Adrenal gland (tissue), 12 donors: ENCODE measurements around the gene DNAJB8. TPM values are rescaled to one million over a fixed set of nuclear protein-coding genes. Genes with fewer than 3 reads are reported as not detected.

Experiments used
- DNase-seq, 7 donors: peaks; one replicate each; pipeline ENCODE4 v3.0.0-alpha.2; 2019 to 2020
- H3K27ac ChIP-seq, 5 donors: fragments of 200-600 bp; sonication (generic) in 4 of 5; 1 replicate in 3 of 5; 2 replicates in 2 of 5; pipeline versions ENCODE4 v1.5.1 to v1.8.0; 2016 to 2020; ENCODE audit warnings: mild to moderate bottlenecking in 1 of 5
- H3K27me3 ChIP-seq: fragments of 200-600 bp; 2 replicates; pipeline ENCODE4 v1.8.0; 2021
- H3K36me3 ChIP-seq, 2 donors: fragments of 200-600 bp; replicated peaks in 1 of 2; 1 replicate in 1 of 2; 2 replicates in 1 of 2; pipeline versions ENCODE4 v1.5.1 to v1.8.0; 2018 to 2022
- H3K4me1 ChIP-seq, 2 donors: fragments of 200-600 bp; replicated peaks in 1 of 2; 1 replicate in 1 of 2; 2 replicates in 1 of 2; pipeline versions ENCODE4 v1.5.1 to v1.8.0; 2018 to 2021
- H3K4me3 ChIP-seq, 4 donors: fragments of 200-600 bp; sonication (generic) in 3 of 4; one replicate each; pipeline ENCODE4 v1.5.1; 2016 to 2018
- H3K9me3 ChIP-seq, 3 donors: fragments of 200-600 bp; sonication (generic) in 1 of 3; replicated peaks in 1 of 3; 1 replicate in 2 of 3; 2 replicates in 1 of 3; pipeline versions ENCODE4 v1.5.1 to v1.8.0; 2016 to 2021
- POLR2A ChIP-seq, 2 donors: fragments of 450-650 bp; IDR thresholded peaks; one replicate each; pipeline ENCODE4 v1.6.1; 2017; ENCODE audit warnings: antibody characterized with exemption in 2 of 2, mild to moderate bottlenecking in 2 of 2, moderate library complexity in 1 of 2
- WGBS, 4 donors: extraction: QIAGEN DNeasy Blood & Tissue Kit in 2 of 4; methylation state at CpG; one replicate each; pipeline versions ENCODE4 v1.1.5 to v1.1.7; 2013 to 2017; 5-methylcytosine and 5-hydroxymethylcytosine counted together
- intact Hi-C, 2 donors: fragments of 100-400 bp; cut with DNase I; formaldehyde crosslinking; loops; one replicate each; pipeline versions ENCODE4 v1.14.1 to v1.15.0; 2022 to 2023
- polyA plus RNA-seq, 3 donors: library from polyadenylated mRNA; stranded (reverse); fragments of 200-250 nt in 2 of 3; fragments of 350-450 nt in 1 of 3; fragmentation: Illumina TruSeq in 1 of 3; extraction: RNeasy Lipid Tissue Mini Kit (QIAGEN cat#74804) in 1 of 3; gene quantifications; one replicate each; pipeline ENCODE4 v1.2.3, GENCODE V29; 2013 to 2014
- total RNA-seq, 9 donors: library from RNA; depleted of rRNA in 4 of 9; stranded (reverse); fragments of >200 nt in 4 of 9; fragments of 120-200 nt in 1 of 9; fragmentation: NEBNext Ultra II Directional in 1 of 9; extraction: Animal tissue kit (Norgen Biotek cat#: 25700) in 1 of 9; gene quantifications; one replicate each; pipeline versions ENCODE4 v1.1.0 to v1.2.4, GENCODE V29; 2013 to 2023
- TF ChIP-seq, protein P1 (sequence below), 6 experiments: fragments of 450-650 bp in 4 of 6; fragments of 200-600 bp in 2 of 6; sonication (generic) in 1 of 6; IDR thresholded peaks; 1 replicate in 5 of 6; 2 replicates in 1 of 6; pipeline versions ENCODE4 v1.5.1 to v1.8.0; 2016 to 2021; ENCODE audit warnings: antibody characterized with exemption in 6 of 6, mild to moderate bottlenecking in 2 of 6, moderate library complexity in 1 of 6
- donor health status: healthy with polysubstance abuse.
- donor health status: Bipolar disorder and iron deficiency.
- donor health status: DM: yes; HTN: yes; CAD: no.
- donor health status: DM: no; HTN: no; CAD: no.
- donor health status: DM: no; HTN: no; CAD: no.
- donor health status: DM: yes; HTN: yes; CAD: no.

DNAJB8 gene
- total and polyA plus RNA-seq, 12 donors: not detected

- H3K4me1 ChIP-seq: peaks cover 0 to 12% of the 10 kb centered on the region in 2 donors
- peak in 3 of 7 donors; percentile 5 to 50 (median 17) for DNase-seq
- H3K9me3 ChIP-seq: no peaks in the 10 kb centered on the region
- 24 to 32% (median 29%) methylated on average over 5 of the region's 5 CpGs for WGBS, 4 donors
- intact Hi-C loops: loop anchor here (5.0 to 10.0 kb wide), 4 partner anchors 71 to 326 kb away; no protein-coding TSS in a partner anchor
- no peak overlapping the region for H3K27ac ChIP-seq
- peaks cover 32% of the 10 kb centered on the region for H3K27me3 ChIP-seq
- TF ChIP-seq, protein P1, sequence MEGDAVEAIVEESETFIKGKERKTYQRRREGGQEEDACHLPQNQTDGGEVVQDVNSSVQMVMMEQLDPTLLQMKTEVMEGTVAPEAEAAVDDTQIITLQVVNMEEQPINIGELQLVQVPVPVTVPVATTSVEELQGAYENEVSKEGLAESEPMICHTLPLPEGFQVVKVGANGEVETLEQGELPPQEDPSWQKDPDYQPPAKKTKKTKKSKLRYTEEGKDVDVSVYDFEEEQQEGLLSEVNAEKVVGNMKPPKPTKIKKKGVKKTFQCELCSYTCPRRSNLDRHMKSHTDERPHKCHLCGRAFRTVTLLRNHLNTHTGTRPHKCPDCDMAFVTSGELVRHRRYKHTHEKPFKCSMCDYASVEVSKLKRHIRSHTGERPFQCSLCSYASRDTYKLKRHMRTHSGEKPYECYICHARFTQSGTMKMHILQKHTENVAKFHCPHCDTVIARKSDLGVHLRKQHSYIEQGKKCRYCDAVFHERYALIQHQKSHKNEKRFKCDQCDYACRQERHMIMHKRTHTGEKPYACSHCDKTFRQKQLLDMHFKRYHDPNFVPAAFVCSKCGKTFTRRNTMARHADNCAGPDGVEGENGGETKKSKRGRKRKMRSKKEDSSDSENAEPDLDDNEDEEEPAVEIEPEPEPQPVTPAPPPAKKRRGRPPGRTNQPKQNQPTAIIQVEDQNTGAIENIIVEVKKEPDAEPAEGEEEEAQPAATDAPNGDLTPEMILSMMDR (IDR thresholded peaks at IDR 0.05): peak in 3 of 6 experiments; percentile 9 to 58 (median 37)
- TF ChIP-seq POLR2A (IDR thresholded peaks at IDR 0.05): no peak
- no peaks in the 10 kb centered on the region for H3K36me3 ChIP-seq
- H3K4me3 ChIP-seq: peak overlapping the region in 1 of 4 donors; percentile 90
Observed at GRCh38 chr3:128498127-128498626, 31.5 kb upstream of the DNAJB8 start.

DNA sequence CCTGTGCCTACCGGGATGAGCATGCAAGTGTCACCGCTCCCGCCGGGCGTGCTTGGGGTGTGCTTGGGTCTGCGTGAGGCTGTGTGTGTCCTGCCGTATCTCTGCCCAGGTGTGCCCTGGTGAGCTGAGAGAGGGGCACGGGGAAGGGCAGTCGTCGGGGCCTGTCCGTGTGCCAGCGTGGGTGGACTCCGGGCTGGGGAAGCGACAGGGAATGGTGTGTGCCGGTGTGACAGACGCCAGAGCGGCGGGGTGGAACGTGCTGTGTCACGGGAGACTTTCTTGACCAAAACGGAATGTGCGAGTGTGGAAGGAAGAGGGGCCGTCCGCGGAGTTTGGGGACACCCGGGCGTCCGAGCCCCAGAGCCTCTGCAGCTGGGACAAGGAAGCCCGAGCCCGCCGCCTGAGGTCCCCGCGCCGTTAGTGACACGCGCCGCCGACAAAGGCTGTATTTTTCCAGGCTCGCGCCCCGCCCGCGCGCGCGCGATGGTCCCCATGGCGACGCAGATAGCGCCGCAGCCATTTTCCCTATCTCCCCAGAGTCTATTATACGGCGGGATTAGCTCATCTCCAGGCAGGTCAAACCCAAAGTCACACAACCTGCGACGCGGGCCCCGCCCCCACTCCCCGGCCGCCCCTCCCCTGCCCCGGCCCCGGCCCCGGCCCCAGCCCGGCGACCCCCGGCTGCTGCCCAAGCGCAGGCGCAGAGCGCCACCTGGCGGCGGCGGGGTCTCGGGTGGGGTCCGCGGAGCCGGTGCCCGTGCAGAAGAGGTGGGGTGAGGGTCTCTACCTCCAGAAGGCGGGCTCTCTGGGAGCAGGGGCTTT lies 30.8 kb upstream of the DNAJB8 start:
- 0 to 4% (median 3%) methylated on average over 6 to 77 of the region's 77 CpGs for WGBS, 4 donors
- Histone ChIP-seq H3K4me3 (peak overlapping the region in 1 of 4 donors; percentile 90), H3K27me3 (peaks cover 39% of the 10 kb centered on the region), H3K36me3 (no peaks in the 10 kb centered on the region), H3K9me3 (no peaks in the 10 kb centered on the region), H3K27ac (peak overlapping the region in 1 of 5 donors; percentile 34), H3K4me1 (peaks cover 0 to 12% of the 10 kb centered on the region in 2 donors)
- TF ChIP-seq, protein P1 (IDR thresholded peaks at IDR 0.05): peak in 4 of 6 experiments; percentile 19 to 82 (median 58)
- no peak for TF ChIP-seq POLR2A (IDR thresholded peaks at IDR 0.05)
- DNase-seq: peak; percentile 46 to 90 (median 74)
- intact Hi-C loops: loop anchor here (5.0 to 10.0 kb wide), 4 partner anchors 70 to 325 kb away; no protein-coding TSS in a partner anchor

DNA sequence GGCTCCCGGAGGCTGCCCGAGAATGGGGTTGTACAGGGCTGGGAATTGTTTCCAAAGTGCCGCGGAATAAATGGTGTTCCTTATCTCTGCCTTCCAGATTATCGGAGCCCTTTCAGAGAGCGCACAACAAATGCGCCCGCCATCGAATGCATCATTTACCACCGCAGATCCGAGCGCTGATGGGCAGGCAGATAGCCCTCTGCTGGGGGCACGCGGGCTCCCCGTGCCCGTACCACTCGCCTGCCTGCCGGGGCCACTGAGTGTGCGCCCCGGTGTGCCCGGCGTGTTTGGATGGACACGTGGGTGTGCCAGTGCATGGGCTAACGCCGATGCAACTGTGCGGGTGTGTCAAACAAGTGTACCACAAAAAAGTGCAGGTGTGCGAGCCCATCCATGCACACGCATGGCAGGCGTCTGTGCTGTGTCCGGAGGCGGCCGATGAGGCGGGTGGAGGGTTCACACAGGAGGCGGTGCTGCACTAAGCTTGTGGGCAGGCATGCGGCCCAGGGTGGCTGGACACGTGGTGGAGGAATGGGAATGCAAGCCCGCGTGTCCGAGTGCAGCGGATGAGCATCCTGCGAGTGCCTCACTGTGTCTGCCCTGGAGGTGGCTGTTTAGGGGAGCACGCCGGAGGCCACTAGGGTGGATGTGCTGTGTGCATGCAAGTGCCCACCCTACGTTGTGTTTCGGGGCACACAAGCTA lies 30.1 kb upstream of the DNAJB8 start:
- intact Hi-C loops: loop anchor here (5.0 to 10.0 kb wide), 4 partner anchors 69 to 324 kb away; no protein-coding TSS in a partner anchor
- Histone ChIP-seq H3K27ac (peak overlapping the region in 1 of 5 donors; percentile 30), H3K4me3 (peak overlapping the region in 1 of 4 donors; percentile 90), H3K9me3 (no peaks in the 10 kb centered on the region), H3K27me3 (peaks cover 46% of the 10 kb centered on the region), H3K4me1 (peaks cover 0 to 12% of the 10 kb centered on the region in 2 donors), H3K36me3 (no peaks in the 10 kb centered on the region)
- no peak for TF ChIP-seq POLR2A (IDR thresholded peaks at IDR 0.05)
- TF ChIP-seq, protein P1 (IDR thresholded peaks at IDR 0.05): no peak
- peak in 6 of 7 donors; percentile 38 to 82 (median 42) for DNase-seq
- 19 to 58% (median 25%) methylated on average over 13 to 45 of the region's 45 CpGs for WGBS, 4 donors
